GM12875 (cell line): ENCODE results near the gene MATK.

ENCODE experiments used
- H3K4me3 ChIP-seq: one replicate; pipeline ENCODE4 v1.5.1; 2011; ENCODE audit warnings: low read depth, low read length, control low read depth
- TF ChIP-seq, protein P1 (sequence below): IDR thresholded peaks from 2 replicates; pipeline ENCODE4 v1.5.1; 2011; ENCODE audit warnings: low read depth, mild to moderate bottlenecking, control low read depth, inconsistent platforms, low read length, moderate library complexity, borderline replicate concordance; ENCODE audit not compliant: insufficient read depth

MATK gene

DNA sequence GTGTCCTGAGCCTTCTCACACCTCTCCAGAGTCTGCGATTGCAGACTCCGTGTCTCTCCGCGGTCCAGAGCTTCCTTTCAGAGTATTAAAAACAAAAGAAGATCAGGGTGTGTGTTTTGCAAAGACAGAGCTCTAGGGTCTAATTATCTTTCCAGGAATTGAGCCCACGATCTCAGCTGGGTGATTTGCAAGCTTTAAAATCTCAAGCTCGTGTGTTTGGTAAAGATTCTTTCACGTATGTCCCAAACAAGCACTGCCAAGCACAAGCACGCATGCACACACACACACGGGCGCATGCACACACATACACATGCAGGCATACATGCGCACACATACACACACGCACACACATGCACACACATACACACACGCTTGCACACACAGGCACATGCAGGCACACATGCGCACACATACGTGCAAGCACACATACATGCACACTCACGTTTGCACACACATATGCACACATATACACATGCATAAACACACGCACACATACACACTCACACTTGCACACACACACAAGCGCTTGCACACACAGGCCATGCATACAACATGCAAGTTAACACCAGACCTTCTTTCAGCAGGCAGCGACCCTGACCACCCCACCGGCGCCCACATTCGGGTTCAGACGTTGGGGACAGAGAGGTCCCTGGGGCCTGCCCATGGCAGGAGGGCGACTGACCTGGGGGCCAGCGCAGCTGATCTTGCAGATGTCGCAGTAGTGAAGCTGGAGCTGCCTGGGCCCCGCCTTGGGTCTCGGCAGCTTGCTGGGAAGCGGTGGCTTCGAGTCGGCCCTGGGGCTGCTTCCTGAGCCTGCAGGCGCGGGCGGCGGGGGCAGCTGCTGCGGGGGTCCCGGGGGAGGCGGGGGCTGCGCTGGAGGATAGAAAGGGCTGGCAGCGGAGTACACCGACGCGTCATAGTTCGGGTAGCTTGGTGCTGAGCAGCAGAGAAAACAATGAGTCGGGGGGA is 44.7 kb upstream of the MATK start:
- no peak overlapping the region for H3K4me3 ChIP-seq
- TF ChIP-seq, protein P1, sequence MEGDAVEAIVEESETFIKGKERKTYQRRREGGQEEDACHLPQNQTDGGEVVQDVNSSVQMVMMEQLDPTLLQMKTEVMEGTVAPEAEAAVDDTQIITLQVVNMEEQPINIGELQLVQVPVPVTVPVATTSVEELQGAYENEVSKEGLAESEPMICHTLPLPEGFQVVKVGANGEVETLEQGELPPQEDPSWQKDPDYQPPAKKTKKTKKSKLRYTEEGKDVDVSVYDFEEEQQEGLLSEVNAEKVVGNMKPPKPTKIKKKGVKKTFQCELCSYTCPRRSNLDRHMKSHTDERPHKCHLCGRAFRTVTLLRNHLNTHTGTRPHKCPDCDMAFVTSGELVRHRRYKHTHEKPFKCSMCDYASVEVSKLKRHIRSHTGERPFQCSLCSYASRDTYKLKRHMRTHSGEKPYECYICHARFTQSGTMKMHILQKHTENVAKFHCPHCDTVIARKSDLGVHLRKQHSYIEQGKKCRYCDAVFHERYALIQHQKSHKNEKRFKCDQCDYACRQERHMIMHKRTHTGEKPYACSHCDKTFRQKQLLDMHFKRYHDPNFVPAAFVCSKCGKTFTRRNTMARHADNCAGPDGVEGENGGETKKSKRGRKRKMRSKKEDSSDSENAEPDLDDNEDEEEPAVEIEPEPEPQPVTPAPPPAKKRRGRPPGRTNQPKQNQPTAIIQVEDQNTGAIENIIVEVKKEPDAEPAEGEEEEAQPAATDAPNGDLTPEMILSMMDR, result no peak

DNA sequence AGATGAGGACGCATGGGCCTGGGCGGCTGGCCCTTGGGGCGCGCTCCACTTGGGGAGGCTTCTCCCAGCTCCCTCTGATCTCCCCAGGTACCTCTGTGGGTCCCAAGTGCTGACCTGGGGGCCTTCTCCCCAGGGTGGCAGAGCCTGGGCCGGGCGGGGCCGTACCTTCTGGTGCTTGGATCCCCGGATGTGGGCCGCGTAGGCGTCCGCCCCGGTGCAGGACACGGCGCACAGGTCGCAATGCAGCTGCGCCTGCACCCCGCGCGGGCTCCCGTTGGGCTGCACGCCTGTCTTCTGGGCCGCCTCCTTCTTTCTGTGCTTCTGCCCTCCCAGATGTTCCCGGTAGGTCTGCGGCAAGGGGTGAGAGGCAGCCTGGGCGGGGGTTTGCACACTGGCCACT is 41.1 kb upstream of the MATK start:
- H3K4me3 ChIP-seq, result no peak overlapping the region
- TF ChIP-seq, protein P1, result no peak

DNA sequence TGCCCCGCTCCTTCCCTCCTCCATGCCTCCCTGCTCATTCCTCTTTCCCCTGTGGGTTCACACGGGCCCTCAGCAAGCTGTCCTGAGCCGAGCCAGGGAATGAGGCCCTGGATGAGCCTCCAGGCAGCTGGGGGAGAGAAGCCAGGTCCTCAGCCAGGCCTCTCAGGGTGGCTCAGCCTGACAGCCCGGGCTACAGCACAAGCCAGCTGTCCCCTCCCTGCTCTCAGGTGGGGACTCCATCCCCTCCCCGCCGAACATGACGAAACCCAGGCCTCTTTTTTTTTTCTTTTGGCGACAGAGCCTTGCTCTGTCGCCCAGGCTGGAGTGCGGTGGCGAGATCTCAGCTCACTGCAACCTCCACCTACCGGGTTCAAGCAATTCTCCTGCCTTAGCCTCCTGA is 40.0 kb upstream of the MATK start:
- TF ChIP-seq, protein P1, result no peak

DNA sequence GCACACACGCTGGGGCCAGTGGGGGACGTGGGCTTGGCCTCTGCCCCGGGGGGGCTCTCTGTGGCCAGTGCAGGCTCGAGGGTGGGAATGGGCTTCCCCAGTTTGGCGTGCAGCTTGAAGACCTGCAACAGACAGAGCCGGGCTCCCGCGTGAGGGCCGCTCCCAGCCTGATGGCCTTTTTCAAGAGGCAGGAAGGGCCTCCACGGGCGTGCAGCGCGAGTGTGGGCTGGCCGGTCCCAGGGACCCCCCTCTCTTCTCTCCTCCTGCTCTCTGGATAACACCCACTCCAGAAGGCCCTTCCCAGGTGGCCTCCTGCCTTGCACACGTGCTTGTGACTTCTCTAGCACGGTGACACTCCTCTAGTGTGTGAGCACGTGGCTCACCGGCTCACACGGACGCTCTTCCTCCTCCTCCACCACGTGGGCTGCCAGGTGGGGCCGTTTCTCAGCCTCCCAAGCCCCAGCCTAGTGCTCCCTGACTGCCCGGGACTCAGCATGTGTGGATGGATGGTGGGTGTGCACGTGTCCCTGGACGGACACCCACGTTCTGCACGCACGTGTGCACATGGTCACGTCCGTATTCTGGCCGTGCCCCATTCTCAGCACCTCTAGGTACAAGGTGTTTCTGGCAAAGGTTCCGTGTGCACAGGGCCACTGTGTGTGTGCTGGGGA is 39.2 kb upstream of the MATK start:
- TF ChIP-seq, protein P1, result no peak
- H3K4me3 ChIP-seq, result no peak overlapping the region

More for the DNA sequence above, 40.0 kb upstream of the MATK start:
- no peak overlapping the region for H3K4me3 ChIP-seq

DNA sequence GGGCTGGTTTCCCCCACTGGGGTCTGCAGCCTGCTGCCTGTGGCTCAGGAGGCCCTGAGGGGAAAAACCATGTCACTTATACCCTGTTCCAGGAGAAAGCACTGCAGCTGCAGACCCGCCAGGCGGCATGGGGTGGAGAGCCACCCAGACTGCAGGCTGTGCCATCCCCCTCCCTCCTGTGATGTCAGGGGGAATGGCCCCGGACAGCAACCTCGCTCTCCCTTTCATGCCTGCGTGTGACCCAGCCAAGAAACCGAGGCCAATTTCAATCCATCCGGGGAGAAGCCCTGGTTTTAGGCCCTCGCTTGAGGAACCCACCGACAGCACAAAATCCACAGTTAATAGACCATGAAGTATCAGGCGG is 37.2 kb upstream of the MATK start:
- TF ChIP-seq, protein P1, result no peak
- no peak overlapping the region for H3K4me3 ChIP-seq

DNA sequence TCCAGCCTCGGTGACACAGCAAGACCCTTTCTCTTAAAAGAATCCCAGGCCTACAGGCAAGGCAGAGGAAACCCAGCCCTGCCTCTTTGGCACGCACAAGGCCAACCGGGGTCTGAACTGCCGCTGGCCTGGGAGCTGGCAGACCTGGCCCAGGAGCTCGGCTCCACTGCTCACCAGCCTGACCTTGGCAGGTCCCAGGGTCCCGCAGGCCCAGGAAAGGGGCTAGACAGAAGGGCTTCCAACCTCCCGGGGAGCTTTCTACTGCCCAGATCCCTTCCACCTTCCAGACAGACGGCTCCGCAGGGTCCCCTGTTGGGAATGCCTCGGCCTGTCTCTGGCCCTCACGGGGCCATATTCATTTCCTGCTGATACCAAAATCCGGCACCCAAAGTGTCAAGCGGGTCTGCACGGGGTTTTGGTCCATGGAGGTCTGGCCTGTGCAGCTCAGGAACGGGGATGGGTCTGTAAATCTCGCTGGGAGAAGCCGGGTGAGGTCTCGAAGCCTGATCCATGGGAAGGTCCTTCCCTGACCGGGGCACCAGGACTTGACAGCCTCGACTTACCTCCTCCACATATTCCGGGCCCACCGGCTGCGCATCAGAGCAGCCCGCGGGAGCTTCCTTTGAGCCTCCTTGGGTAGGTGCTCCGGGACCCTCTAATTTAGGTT is 36.6 kb upstream of the MATK start:
- H3K4me3 ChIP-seq, result no peak overlapping the region
- TF ChIP-seq, protein P1, result no peak
